Activated CD8-positive, alpha-beta memory T cell treated with anti-CD3 and anti-CD28 coated beads, Interleukin-2, amount 50 U/mL, for 24 hours (primary cell): ENCODE data around the gene KRT6C.
"Not testable (repeated sequence)": the region's sequence is repeated elsewhere in the genome, so short reads cannot be mapped to it uniquely, and the experiment has no call there.

Experiments
- DNase-seq: peaks from one replicate; pipeline ENCODE4 v3.0.0-alpha.2; 2020; ENCODE audit errors: extremely low read depth

Gene KRT6C

GRCh38 chr12:52473768-52474167 lies at the start of gene KRT6C:
KRT6C (minus strand) TSS chr12:52473805; CDS start chr12:52473737, 68 bp downstream.
- DNase-seq: no peak

- no peak for DNase-seq
Observed at GRCh38 chr12:52522346-52523011, 48.9 kb upstream of the KRT6C start.

GRCh38 chr12:52521568-52522266 lies 48.1 kb upstream of the KRT6C start:
- DNase-seq: no peak

- DNase-seq: no peak
Observed at GRCh38 chr12:52521175-52521567, 47.6 kb upstream of the KRT6C start.

GRCh38 chr12:52519826-52520662 lies 46.4 kb upstream of the KRT6C start, which contains the start of gene KRT5:
KRT5 (minus strand) TSS chr12:52520394; CDS start chr12:52520296, 98 bp downstream.
- no peak for DNase-seq

- no peak for DNase-seq
Observed at GRCh38 chr12:52519387-52519703, 45.7 kb upstream of the KRT6C start.

GRCh38 chr12:52518574-52519386 lies 45.2 kb upstream of the KRT6C start:
- DNase-seq: no peak

GRCh38 chr12:52517888-52518287 lies 44.3 kb upstream of the KRT6C start:
- DNase-seq: no peak

GRCh38 chr12:52517005-52517835 lies 43.6 kb upstream of the KRT6C start:
- DNase-seq: no peak

- no peak for DNase-seq
Observed at GRCh38 chr12:52515927-52516831, 42.6 kb upstream of the KRT6C start.

GRCh38 chr12:52515319-52515646 lies 41.7 kb upstream of the KRT6C start:
- no peak for DNase-seq

GRCh38 chr12:52514471-52515318 lies 41.1 kb upstream of the KRT6C start:
- DNase-seq: no peak

- DNase-seq: no peak
Observed at GRCh38 chr12:52513736-52514135, 40.1 kb upstream of the KRT6C start.

GRCh38 chr12:52508211-52508610 lies 34.6 kb upstream of the KRT6C start:
- no peak for DNase-seq

- no peak for DNase-seq
Observed at GRCh38 chr12:52506858-52507715, 33.5 kb upstream of the KRT6C start.

- DNase-seq: no peak
Observed at GRCh38 chr12:52502877-52503276, 29.3 kb upstream of the KRT6C start.

- no peak for DNase-seq
Observed at GRCh38 chr12:52501490-52501889, 27.9 kb upstream of the KRT6C start.

GRCh38 chr12:52500574-52500973 lies 27.0 kb upstream of the KRT6C start:
- DNase-seq: not testable (repeated sequence)
